GM10266 (cell line): ENCODE results near the gene RANBP17.
"Not testable (repeated sequence)": the region's sequence is repeated elsewhere in the genome, so short reads cannot be mapped to it uniquely, and the experiment has no call there.

Source experiments
- DNase-seq: peaks from one replicate; pipeline ENCODE4 v3.0.0; 2012; ENCODE audit errors: extremely low spot score
- TF ChIP-seq, protein P1 (sequence below): IDR thresholded peaks from 2 replicates; pipeline ENCODE4 v1.5.1; 2012; ENCODE audit warnings: mild to moderate bottlenecking, low read depth; ENCODE audit not compliant: control insufficient read depth, insufficient read depth; ENCODE audit errors: missing control alignments

The RANBP17 gene

GRCh38 chr5:171032435-171032973 is 170.7 kb downstream of the RANBP17 start:
- DNase-seq: no peak
- TF ChIP-seq, protein P1, sequence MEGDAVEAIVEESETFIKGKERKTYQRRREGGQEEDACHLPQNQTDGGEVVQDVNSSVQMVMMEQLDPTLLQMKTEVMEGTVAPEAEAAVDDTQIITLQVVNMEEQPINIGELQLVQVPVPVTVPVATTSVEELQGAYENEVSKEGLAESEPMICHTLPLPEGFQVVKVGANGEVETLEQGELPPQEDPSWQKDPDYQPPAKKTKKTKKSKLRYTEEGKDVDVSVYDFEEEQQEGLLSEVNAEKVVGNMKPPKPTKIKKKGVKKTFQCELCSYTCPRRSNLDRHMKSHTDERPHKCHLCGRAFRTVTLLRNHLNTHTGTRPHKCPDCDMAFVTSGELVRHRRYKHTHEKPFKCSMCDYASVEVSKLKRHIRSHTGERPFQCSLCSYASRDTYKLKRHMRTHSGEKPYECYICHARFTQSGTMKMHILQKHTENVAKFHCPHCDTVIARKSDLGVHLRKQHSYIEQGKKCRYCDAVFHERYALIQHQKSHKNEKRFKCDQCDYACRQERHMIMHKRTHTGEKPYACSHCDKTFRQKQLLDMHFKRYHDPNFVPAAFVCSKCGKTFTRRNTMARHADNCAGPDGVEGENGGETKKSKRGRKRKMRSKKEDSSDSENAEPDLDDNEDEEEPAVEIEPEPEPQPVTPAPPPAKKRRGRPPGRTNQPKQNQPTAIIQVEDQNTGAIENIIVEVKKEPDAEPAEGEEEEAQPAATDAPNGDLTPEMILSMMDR: no peak

DNA sequence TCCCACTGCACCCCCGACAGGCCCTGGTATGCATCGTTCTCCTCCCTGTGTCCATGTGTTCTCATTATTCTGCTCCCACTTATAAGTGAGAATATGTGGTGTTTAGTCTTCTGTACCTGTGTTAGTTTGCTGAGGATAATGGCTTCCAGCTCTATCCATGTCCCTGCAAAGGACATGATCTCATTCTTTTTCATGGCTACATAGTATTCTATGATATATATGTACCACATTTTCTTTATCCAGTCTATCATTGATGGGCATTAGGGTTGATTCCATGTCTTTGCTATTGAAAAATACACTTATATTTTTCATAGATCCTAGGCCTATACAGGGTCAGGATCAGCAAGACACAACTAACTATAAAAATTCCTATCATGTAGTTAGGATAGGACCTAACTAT is 180.1 kb downstream of the RANBP17 start:
- DNase-seq: not testable (repeated sequence)

GRCh38 chr5:171050916-171051315 is 189.1 kb downstream of the RANBP17 start:
- TF ChIP-seq, protein P1: no peak
- DNase-seq: no peak

DNA sequence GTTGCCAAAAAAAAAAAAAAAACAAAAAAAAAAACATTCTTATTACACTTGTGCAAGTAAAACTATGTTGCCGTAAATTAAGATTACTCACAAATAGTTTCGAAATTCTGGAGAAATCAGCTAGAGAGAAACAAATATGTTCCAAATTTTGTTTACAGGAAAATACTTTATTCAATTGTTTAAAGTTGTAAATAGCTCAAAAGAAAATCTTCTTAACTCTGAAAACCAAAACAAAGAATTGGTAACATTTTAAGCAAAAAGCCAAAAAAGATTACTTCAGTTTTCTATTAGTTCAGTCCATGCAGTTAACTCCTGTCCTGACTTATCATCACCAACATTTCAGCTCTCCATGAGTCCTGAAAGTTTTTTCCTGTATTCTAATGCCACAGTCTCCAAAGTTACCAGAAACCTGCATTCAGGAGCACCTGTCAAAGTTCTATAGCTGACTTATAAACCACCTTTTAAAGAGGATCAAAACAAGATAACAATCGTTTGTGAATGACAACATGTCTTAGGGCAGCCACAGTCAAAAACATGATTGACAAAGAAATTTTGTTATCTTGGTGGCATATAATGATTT is 194.1 kb downstream of the RANBP17 start:
- DNase-seq: no peak
- TF ChIP-seq, protein P1: no peak

GRCh38 chr5:171067540-171068130 is 205.8 kb downstream of the RANBP17 start:
- TF ChIP-seq, protein P1: no peak
- DNase-seq: no peak

DNA sequence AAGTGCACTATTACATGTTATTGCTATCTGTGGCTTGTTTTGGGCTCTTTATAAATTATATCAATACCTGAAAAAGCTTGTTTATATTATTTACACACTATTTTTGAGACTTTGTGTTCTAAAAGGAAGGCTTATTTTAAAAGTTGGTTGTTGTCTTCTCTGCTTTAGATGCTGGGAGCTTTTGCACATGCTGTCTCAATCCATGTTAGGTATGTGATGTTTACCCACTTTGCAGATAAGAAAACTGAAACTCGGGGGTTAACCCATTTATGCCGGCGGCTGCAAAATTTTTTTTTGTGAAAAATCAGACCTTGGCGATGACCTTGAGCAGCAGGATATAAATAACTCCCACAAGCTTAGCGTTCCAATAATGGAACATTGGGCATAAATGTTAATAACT is 212.9 kb downstream of the RANBP17 start:
- TF ChIP-seq, protein P1: no peak
- no peak for DNase-seq

DNA sequence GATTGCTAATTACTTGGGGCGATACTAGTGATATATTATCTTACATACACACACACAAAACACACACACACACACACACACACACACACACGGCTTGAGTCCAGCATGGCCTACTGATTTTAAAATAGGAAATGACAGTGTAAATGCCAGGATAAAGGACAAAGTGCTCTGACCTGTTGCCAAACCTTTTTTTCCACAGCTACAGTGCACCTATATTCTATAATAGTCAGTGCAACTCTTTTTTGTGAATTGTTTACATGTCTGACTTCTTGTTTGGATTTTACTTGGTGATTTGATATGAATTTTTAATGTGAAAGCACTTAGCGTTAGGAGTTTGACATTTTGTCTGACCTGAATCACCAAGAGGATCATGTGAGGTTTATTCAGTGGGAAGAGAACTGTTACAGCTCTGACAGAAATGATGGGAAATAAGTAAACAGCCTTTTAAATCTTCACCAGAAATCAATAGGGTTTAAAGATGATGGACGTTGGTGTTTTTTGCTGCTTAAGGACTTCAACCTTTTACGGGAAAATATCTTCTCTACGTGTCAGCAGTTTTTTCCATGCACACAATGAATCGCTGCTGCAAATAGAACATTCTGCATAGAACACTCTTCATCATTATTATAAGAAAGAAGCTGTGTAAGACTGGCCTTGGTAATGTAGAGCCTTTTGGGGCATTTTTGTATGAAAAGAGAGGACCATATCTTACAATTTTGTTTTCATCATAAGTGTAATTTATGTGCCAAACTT is 218.5 kb downstream of the RANBP17 start:
- no peak for DNase-seq
- TF ChIP-seq, protein P1: no peak
